Measurements from ENCODE around the gene PSMB5.

PSMB5 gene

GRCh38 chr14:22985894-22986507 is 48.7 kb downstream of the PSMB5 start:
- no peak for DNase-seq

- DNase-seq = no peak
Measured at GRCh38 chr14:22984959-22985658, 49.6 kb downstream of the PSMB5 start.

GRCh38 chr14:22982477-22983245 is 52.0 kb downstream of the PSMB5 start, which contains the start of gene AJUBA:
AJUBA (minus strand) TSS chr14:22982551; CDS start chr14:22982266, 285 bp downstream.
- DNase-seq = peak; percentile 71 to 73

- no peak for DNase-seq
Measured at GRCh38 chr14:22981876-22982476, 52.7 kb downstream of the PSMB5 start.

- DNase-seq = no peak
Measured at GRCh38 chr14:22981090-22981875, 53.4 kb downstream of the PSMB5 start.

- DNase-seq = peak; percentile 28 to 30
Measured at GRCh38 chr14:22980672-22981089, 54.0 kb downstream of the PSMB5 start.

- DNase-seq = no peak
Measured at GRCh38 chr14:22979748-22980392, 54.8 kb downstream of the PSMB5 start.

- no peak for DNase-seq
Measured at GRCh38 chr14:22978981-22979671, 55.6 kb downstream of the PSMB5 start.

- no peak for DNase-seq
Measured at GRCh38 chr14:22978487-22978837, 56.2 kb downstream of the PSMB5 start.

GRCh38 chr14:22977684-22978486 is 56.8 kb downstream of the PSMB5 start:
- no peak for DNase-seq

- no peak for DNase-seq
Measured at GRCh38 chr14:22977434-22977683, 57.3 kb downstream of the PSMB5 start.

GRCh38 chr14:22976620-22977433 is 57.9 kb downstream of the PSMB5 start:
- no peak for DNase-seq
